GM12878 (cell line): ENCODE measurements around the gene NCAM2. TPM values are rescaled to one million over a fixed set of nuclear protein-coding genes. Genes with fewer than 3 reads are reported as not detected.

Experiments
- ATAC-seq: fragments of 200-7000 bp; cut with Tn5 transposase; 3 replicates; pipeline ENCODE4 v1.9.1; 2020; ENCODE audit warnings: mild to moderate bottlenecking, moderate library complexity
- BruUV-seq: library from RNA; stranded (reverse); fragments of 400-500 nt; replicated peaks from 2 replicates; lab custom pipeline; 2021; lab: Mats Ljungman, UMichigan
- CTCF ChIA-PET: fragments of 300-600 bp; sonication (Branson Sonifier 250); formaldehyde crosslinking; extraction: SDS; loops from one replicate; lab custom pipeline; 2021; ENCODE audit warnings: inconsistent platforms; lab: Yijun Ruan, JAX
- POLR2A ChIA-PET: fragments of 350-600 bp; formaldehyde crosslinking; extraction: SDS; loops from one replicate; lab custom pipeline; 2021; ENCODE audit warnings: inconsistent platforms; lab: Charles Lee
- RAD21 ChIA-PET: fragments of 300-600 bp; sonication (Branson Sonifier 250); formaldehyde crosslinking; loops from one replicate; lab custom pipeline; 2023; ENCODE audit warnings: antibody characterized with exemption; ENCODE audit not compliant: unreplicated experiment; lab: Charles Lee
- SMC1A ChIA-PET: fragments of 300-600 bp; sonication (Branson Sonifier 250); formaldehyde crosslinking; loops from one replicate; lab custom pipeline; 2023; ENCODE audit not compliant: unreplicated experiment, uncharacterized antibody; lab: Charles Lee
- DNase-seq: peaks from one replicate; pipeline ENCODE4 v3.0.0-alpha.2; 2011; ENCODE audit warnings: low read depth, low spot score
- FAIRE-seq: peaks from 3 replicates; lab custom pipeline; 2011; peaks lifted over from hg19 to GRCh38; lab: Jason Lieb, UNC
- H2AFZ ChIP-seq: 2 replicates; pipeline ENCODE4 v1.6.0; 2011; ENCODE audit warnings: low read depth, low read length, control low read depth; ENCODE audit not compliant: control insufficient read depth
- H3K27ac ChIP-seq: 2 replicates; pipeline ENCODE4 v1.5.1; 2011; ENCODE audit warnings: control low read depth; ENCODE audit not compliant: control insufficient read depth, insufficient read depth
- H3K27me3 ChIP-seq, 2 experiments: replicated peaks in 1 of 2; 2 replicates each; pipeline versions ENCODE4 v1.6.0 to v1.6.1; 2011; ENCODE audit warnings: low read length in 1 of 2; ENCODE audit not compliant: control insufficient read depth in 2 of 2, insufficient read depth in 2 of 2
- H3K36me3 ChIP-seq, 2 experiments: 2 replicates each; pipeline ENCODE4 v1.5.1; 2011; ENCODE audit warnings: low read length in 1 of 2; ENCODE audit not compliant: control insufficient read depth in 2 of 2, insufficient read depth in 2 of 2
- H3K4me1 ChIP-seq: 2 replicates; pipeline ENCODE4 v1.6.1; 2011; ENCODE audit warnings: mild to moderate bottlenecking, low read length, moderate library complexity, mixed read lengths; ENCODE audit not compliant: control insufficient read depth, insufficient read depth
- H3K4me2 ChIP-seq: 2 replicates; pipeline ENCODE4 v1.6.0; 2011; ENCODE audit warnings: control low read depth; ENCODE audit not compliant: control insufficient read depth, insufficient read depth
- H3K4me3 ChIP-seq: fragments of 200-600 bp; sonication (generic); 2 replicates; pipeline ENCODE4 v1.5.1; 2016
- H3K79me2 ChIP-seq: 2 replicates; pipeline ENCODE4 v1.6.0; 2011; ENCODE audit warnings: low read length; ENCODE audit not compliant: control insufficient read depth, insufficient read depth
- H3K9ac ChIP-seq: 2 replicates; pipeline ENCODE4 v1.8.0; 2011; ENCODE audit warnings: low read length, control low read depth, mixed read lengths; ENCODE audit not compliant: control insufficient read depth, insufficient read depth
- H3K9me3 ChIP-seq: replicated peaks from 3 replicates; pipeline ENCODE4 v1.5.1; 2011; ENCODE audit warnings: mild to moderate bottlenecking, low read length; ENCODE audit not compliant: control insufficient read depth, insufficient read depth
- H4K20me1 ChIP-seq: 2 replicates; pipeline ENCODE4 v1.6.0; 2011; ENCODE audit not compliant: control insufficient read depth, insufficient read depth
- ATF7 ChIP-seq: fragments of 450-650 bp; IDR thresholded peaks from 2 replicates; pipeline ENCODE4 v1.6.1; 2016; ENCODE audit warnings: low read depth, mild to moderate bottlenecking
- CHD2 ChIP-seq: IDR thresholded peaks from 2 replicates; pipeline ENCODE4 v1.6.1; 2011; ENCODE audit warnings: low read depth, low read length, improper control_type of control experiment, borderline replicate concordance
- HDAC6 ChIP-seq: fragments of 200-600 bp; sonication (generic); IDR thresholded peaks from one replicate; pipeline ENCODE4 v1.8.0; 2017; ENCODE audit warnings: antibody characterized with exemption; ENCODE audit not compliant: unreplicated experiment
- IRF4 ChIP-seq: IDR thresholded peaks from 2 replicates; pipeline ENCODE4 v1.6.1; 2011; ENCODE audit warnings: low read depth, low read length
- KDM1A ChIP-seq: fragments of 200-600 bp; sonication (generic); IDR thresholded peaks from 2 replicates; pipeline ENCODE4 v1.6.1; 2016; ENCODE audit warnings: borderline replicate concordance
- LARP7 ChIP-seq: fragments of 450-650 bp; IDR thresholded peaks from 2 replicates; pipeline ENCODE4 v1.6.1; 2017; ENCODE audit warnings: mild to moderate bottlenecking
- MAX ChIP-seq: IDR thresholded peaks from 2 replicates; pipeline ENCODE4 v1.6.1; 2012; ENCODE audit warnings: low read depth, low read length, improper control_type of control experiment
- MTA2 ChIP-seq: fragments of 450-650 bp; IDR thresholded peaks from 2 replicates; pipeline ENCODE4 v1.6.1; 2016; ENCODE audit warnings: low read depth, mild to moderate bottlenecking, moderate library complexity
- NBN ChIP-seq: fragments of 450-650 bp; IDR thresholded peaks from 2 replicates; pipeline ENCODE4 v1.6.1; 2016
- NFIC ChIP-seq: IDR thresholded peaks from 2 replicates; pipeline ENCODE4 v1.6.1; 2012; ENCODE audit warnings: low read depth, mild to moderate bottlenecking, inconsistent platforms, low read length, moderate library complexity
- PBX3 ChIP-seq: IDR thresholded peaks from 2 replicates; pipeline ENCODE4 v1.6.1; 2011; ENCODE audit warnings: mild to moderate bottlenecking, low read depth, low read length, moderate library complexity; ENCODE audit not compliant: insufficient replicate concordance
- RUNX3 ChIP-seq: IDR thresholded peaks from 2 replicates; pipeline ENCODE4 v1.6.1; 2012; ENCODE audit warnings: low read length, inconsistent platforms
- SMC3 ChIP-seq: IDR thresholded peaks from 2 replicates; pipeline ENCODE4 v1.6.1; 2011; ENCODE audit warnings: low read length, improper control_type of control experiment, borderline replicate concordance
- TCF3 ChIP-seq: IDR thresholded peaks from 2 replicates; pipeline ENCODE4 v1.6.1; 2012; ENCODE audit warnings: low read depth, mild to moderate bottlenecking, low read length, borderline replicate concordance; ENCODE audit not compliant: insufficient read depth
- WGBS: methylation state at CpG from one replicate; pipeline ENCODE4 v1.1.6; 2016; ENCODE audit warnings: low lambda C conversion rate; ENCODE audit not compliant: insufficient replicate concordance, insufficient coverage; ENCODE audit errors: missing lambda C conversion rate; 5-methylcytosine and 5-hydroxymethylcytosine counted together
- in situ Hi-C: fragments of 300-500 bp; cut with MboI; formaldehyde crosslinking; loops from 9 replicates; pipeline ENCODE4 v1.14.3; 2018; ENCODE audit warnings: mixed read lengths
- intact Hi-C: fragments of 100-400 bp; cut with micrococcal nuclease; formaldehyde crosslinking; loops from one replicate; pipeline ENCODE4 v1.14.2; 2022; ENCODE audit not compliant: unreplicated experiment
- polyA plus RNA-seq, 11 experiments: library from polyadenylated mRNA; depleted of rRNA in 4 of 11; unstranded in 6 of 11; stranded (reverse) in 5 of 11; fragments of >200 nt; fragmentation: Nextera tagmentation in 4 of 11; fragmentation: Illumina TruSeq in 1 of 11; extraction: Ambion mirVana in 4 of 11; extraction: Trizol in 1 of 11; gene quantifications; 1 replicate in 1 of 11; 2 replicates in 10 of 11; pipeline versions ENCODE4 v1.2.1 to v1.2.3, GENCODE V29; 2011 to 2016; ENCODE audit warnings: inconsistent platforms in 2 of 11, missing spikeins in 2 of 11, low read depth in 1 of 11
- total RNA-seq, 4 experiments: library from RNA; depleted of rRNA in 3 of 4; stranded (reverse); fragments of >200 nt in 3 of 4; fragmentation: Illumina TruSeq in 1 of 4; extraction: Trizol in 1 of 4; gene quantifications; 2 replicates each; pipeline versions ENCODE4 v1.2.1 to v1.2.3, GENCODE V29; 2013 to 2021
- TF ChIP-seq, protein P1 (sequence below): fragments of 450-650 bp; IDR thresholded peaks from 2 replicates; pipeline ENCODE4 v1.6.1; 2017; ENCODE audit warnings: mild to moderate bottlenecking
- TF ChIP-seq, protein P2 (sequence below): fragments of 150-350 bp; IDR thresholded peaks from 2 replicates; pipeline ENCODE4 v1.6.1; 2014; ENCODE audit warnings: mild to moderate bottlenecking, low read depth, low read length
- TF ChIP-seq, protein P3 (sequence below): fragments of 450-650 bp; conservative IDR thresholded peaks from 2 replicates; pipeline ENCODE4 v1.6.1; 2017; ENCODE audit warnings: mild to moderate bottlenecking, moderate library complexity
- TF ChIP-seq, protein P4 (sequence below): IDR thresholded peaks from 2 replicates; pipeline ENCODE4 v1.6.1; 2011; ENCODE audit warnings: borderline replicate concordance, low read depth, mild to moderate bottlenecking, moderate library complexity, low read length; ENCODE audit not compliant: insufficient read depth, poor library complexity, severe bottlenecking

The NCAM2 gene
- total and polyA plus RNA-seq, 10 of the 15 experiments (the other 5 are each of a cell fraction or from before 2014, with no cell fraction given) = 0.23 to 0.27 TPM; not detected in 8

- ChIA-PET CTCF (no interaction called here), POLR2A (no interaction called here), RAD21 (no interaction called here), SMC1A (no interaction called here)
- no peak overlapping the region for H3K4me2 ChIP-seq
- FAIRE-seq (no peak), ATAC-seq (no peak), DNase-seq (no peak)
- no peak overlapping the region for H3K27ac ChIP-seq
- no TSS peak for BruUV-seq
- H3K9me3 ChIP-seq = no peaks in the 10 kb centered on the region
- H3K27me3 ChIP-seq = no peaks in the 10 kb centered on the region
- no peaks in the 10 kb centered on the region for H3K36me3 ChIP-seq
- no peaks in the 10 kb centered on the region for H4K20me1 ChIP-seq
- no peaks in the 10 kb centered on the region for H3K79me2 ChIP-seq
- no peak overlapping the region for H3K9ac ChIP-seq
- WGBS = 41% methylated on average over 2 of the region's 2 CpGs
- no peak overlapping the region for H2AFZ ChIP-seq
- no peaks in the 10 kb centered on the region for H3K4me1 ChIP-seq
- no peak overlapping the region for H3K4me3 ChIP-seq
- in situ Hi-C loops = loop anchor here (10.0 kb wide), 1 partner anchor 59 kb away; no protein-coding TSS in a partner anchor
- intact Hi-C loops = no loop called here
- TF ChIP-seq, protein P1, sequence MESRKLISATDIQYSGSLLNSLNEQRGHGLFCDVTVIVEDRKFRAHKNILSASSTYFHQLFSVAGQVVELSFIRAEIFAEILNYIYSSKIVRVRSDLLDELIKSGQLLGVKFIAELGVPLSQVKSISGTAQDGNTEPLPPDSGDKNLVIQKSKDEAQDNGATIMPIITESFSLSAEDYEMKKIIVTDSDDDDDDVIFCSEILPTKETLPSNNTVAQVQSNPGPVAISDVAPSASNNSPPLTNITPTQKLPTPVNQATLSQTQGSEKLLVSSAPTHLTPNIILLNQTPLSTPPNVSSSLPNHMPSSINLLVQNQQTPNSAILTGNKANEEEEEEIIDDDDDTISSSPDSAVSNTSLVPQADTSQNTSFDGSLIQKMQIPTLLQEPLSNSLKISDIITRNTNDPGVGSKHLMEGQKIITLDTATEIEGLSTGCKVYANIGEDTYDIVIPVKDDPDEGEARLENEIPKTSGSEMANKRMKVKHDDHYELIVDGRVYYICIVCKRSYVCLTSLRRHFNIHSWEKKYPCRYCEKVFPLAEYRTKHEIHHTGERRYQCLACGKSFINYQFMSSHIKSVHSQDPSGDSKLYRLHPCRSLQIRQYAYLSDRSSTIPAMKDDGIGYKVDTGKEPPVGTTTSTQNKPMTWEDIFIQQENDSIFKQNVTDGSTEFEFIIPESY = no peak
- TF ChIP-seq RUNX3 (no peak), MAX (no peak), PBX3 (no peak), HDAC6 (no peak), IRF4 (no peak), SMC3 (no peak), NFIC (no peak), LARP7 (no peak), CHD2 (no peak), NBN (no peak), MTA2 (no peak), KDM1A (no peak), TCF3 (no peak), ATF7 (no peak)
- TF ChIP-seq, protein P2, sequence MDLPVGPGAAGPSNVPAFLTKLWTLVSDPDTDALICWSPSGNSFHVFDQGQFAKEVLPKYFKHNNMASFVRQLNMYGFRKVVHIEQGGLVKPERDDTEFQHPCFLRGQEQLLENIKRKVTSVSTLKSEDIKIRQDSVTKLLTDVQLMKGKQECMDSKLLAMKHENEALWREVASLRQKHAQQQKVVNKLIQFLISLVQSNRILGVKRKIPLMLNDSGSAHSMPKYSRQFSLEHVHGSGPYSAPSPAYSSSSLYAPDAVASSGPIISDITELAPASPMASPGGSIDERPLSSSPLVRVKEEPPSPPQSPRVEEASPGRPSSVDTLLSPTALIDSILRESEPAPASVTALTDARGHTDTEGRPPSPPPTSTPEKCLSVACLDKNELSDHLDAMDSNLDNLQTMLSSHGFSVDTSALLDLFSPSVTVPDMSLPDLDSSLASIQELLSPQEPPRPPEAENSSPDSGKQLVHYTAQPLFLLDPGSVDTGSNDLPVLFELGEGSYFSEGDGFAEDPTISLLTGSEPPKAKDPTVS = no peak
- TF ChIP-seq, protein P3, sequence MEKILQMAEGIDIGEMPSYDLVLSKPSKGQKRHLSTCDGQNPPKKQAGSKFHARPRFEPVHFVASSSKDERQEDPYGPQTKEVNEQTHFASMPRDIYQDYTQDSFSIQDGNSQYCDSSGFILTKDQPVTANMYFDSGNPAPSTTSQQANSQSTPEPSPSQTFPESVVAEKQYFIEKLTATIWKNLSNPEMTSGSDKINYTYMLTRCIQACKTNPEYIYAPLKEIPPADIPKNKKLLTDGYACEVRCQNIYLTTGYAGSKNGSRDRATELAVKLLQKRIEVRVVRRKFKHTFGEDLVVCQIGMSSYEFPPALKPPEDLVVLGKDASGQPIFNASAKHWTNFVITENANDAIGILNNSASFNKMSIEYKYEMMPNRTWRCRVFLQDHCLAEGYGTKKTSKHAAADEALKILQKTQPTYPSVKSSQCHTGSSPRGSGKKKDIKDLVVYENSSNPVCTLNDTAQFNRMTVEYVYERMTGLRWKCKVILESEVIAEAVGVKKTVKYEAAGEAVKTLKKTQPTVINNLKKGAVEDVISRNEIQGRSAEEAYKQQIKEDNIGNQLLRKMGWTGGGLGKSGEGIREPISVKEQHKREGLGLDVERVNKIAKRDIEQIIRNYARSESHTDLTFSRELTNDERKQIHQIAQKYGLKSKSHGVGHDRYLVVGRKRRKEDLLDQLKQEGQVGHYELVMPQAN = no peak
- TF ChIP-seq, protein P4, sequence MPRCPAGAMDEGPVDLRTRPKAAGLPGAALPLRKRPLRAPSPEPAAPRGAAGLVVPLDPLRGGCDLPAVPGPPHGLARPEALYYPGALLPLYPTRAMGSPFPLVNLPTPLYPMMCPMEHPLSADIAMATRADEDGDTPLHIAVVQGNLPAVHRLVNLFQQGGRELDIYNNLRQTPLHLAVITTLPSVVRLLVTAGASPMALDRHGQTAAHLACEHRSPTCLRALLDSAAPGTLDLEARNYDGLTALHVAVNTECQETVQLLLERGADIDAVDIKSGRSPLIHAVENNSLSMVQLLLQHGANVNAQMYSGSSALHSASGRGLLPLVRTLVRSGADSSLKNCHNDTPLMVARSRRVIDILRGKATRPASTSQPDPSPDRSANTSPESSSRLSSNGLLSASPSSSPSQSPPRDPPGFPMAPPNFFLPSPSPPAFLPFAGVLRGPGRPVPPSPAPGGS = no peak
These were observed 35.8 kb downstream of the NCAM2 start for GRCh38 chr21:21034036-21034435.
